GM18519 (cell line): ENCODE data around the gene ZNF296.
A peak's percentile ranks its signal among the peaks of the same experiment; 100 is the strongest.

Experiments used
- ATAC-seq: cut with Tn5 transposase; IDR thresholded peaks from one replicate; pipeline ENCODE4 v1.9.1; 2021; ENCODE audit warnings: mild to moderate bottlenecking, moderate library complexity; ENCODE audit not compliant: unreplicated experiment, low FRiP score

Gene ZNF296

GRCh38 chr19:45090034-45090433 is 13.8 kb upstream of the ZNF296 start:
- ATAC-seq: no peak

- no peak for ATAC-seq
Measured at GRCh38 chr19:45087531-45087930, 11.3 kb upstream of the ZNF296 start.

GRCh38 chr19:45086480-45086879 is 10.2 kb upstream of the ZNF296 start:
- no peak for ATAC-seq

- ATAC-seq: no peak
Measured at GRCh38 chr19:45082170-45082569, 5.9 kb upstream of the ZNF296 start.

GRCh38 chr19:45079911-45080370 is 3.7 kb upstream of the ZNF296 start:
- ATAC-seq: no peak

- no peak for ATAC-seq
Measured at GRCh38 chr19:45079063-45079910, 3.0 kb upstream of the ZNF296 start, which contains the start of gene GEMIN7. Gene GEMIN7 (plus strand): TSS chr19:45079260. CDS start chr19:45090115, 10,855 bp downstream.

GRCh38 chr19:45078390-45079062 is 2.2 kb upstream of the ZNF296 start:
- no peak for ATAC-seq

GRCh38 chr19:45076851-45077730 is 813 bp upstream of the ZNF296 start:
- ATAC-seq: no peak

- peak; percentile 30 for ATAC-seq
Measured at GRCh38 chr19:45075301-45076028, 813 bp downstream of the ZNF296 start.

GRCh38 chr19:45074744-45075300 is 1.5 kb downstream of the ZNF296 start:
- ATAC-seq: no peak

- no peak for ATAC-seq
Measured at GRCh38 chr19:45071969-45072790, 4.1 kb downstream of the ZNF296 start.

- no peak for ATAC-seq
Measured at GRCh38 chr19:45071545-45071938, 4.7 kb downstream of the ZNF296 start.

- ATAC-seq: no peak
Measured at GRCh38 chr19:45070861-45071544, 5.3 kb downstream of the ZNF296 start.

GRCh38 chr19:45070214-45070613 is 6.1 kb downstream of the ZNF296 start:
- no peak for ATAC-seq

- ATAC-seq: no peak
Measured at GRCh38 chr19:45069056-45069455, 7.2 kb downstream of the ZNF296 start.

GRCh38 chr19:45068041-45068440 is 8.2 kb downstream of the ZNF296 start:
- no peak for ATAC-seq

GRCh38 chr19:45066921-45067661 is 9.2 kb downstream of the ZNF296 start:
- ATAC-seq: no peak
